PC-3 (cell line): ENCODE data around the gene SLAMF8. TPM values are rescaled to one million over a fixed set of nuclear protein-coding genes. Genes with fewer than 3 reads are reported as not detected.

Experiments
- ATAC-seq: fragments of 200-7000 bp; cut with Tn5 transposase; 2 replicates; pipeline ENCODE4 v1.9.1; 2020; ENCODE audit warnings: mild to moderate bottlenecking, moderate library complexity
- BruUV-seq: library from RNA; stranded (reverse); fragments of 400-500 nt; replicated peaks from 2 replicates; lab custom pipeline; 2021; lab: Mats Ljungman, UMichigan
- CTCF ChIA-PET: fragments of 300-600 bp; sonication (Branson Sonifier 250); formaldehyde crosslinking; loops from one replicate; lab custom pipeline; 2022; ENCODE audit warnings: antibody characterized with exemption; lab: Charles Lee
- POLR2A ChIA-PET: fragments of 300-600 bp; sonication (Branson Sonifier 250); formaldehyde crosslinking; loops from one replicate; lab custom pipeline; 2022; ENCODE audit warnings: antibody characterized with exemption; ENCODE audit not compliant: unreplicated experiment; lab: Charles Lee
- DNase-seq: peaks from one replicate; pipeline ENCODE4 v3.0.0-alpha.2; 2015
- H2AFZ ChIP-seq: fragments of 300-600 bp; sonication (generic); 2 replicates; pipeline ENCODE4 v1.6.0; 2016; ENCODE audit warnings: antibody characterized with exemption, low read length
- H3F3A ChIP-seq: fragments of 300-600 bp; sonication (generic); one replicate; pipeline ENCODE4 v1.6.0; 2017; ENCODE audit warnings: antibody characterized with exemption, low read length, control low read depth, mild to moderate bottlenecking; ENCODE audit not compliant: unreplicated experiment
- H3K27ac ChIP-seq: fragments of 300-600 bp; sonication (generic); 2 replicates; pipeline ENCODE4 v1.5.1; 2016; ENCODE audit warnings: mild to moderate bottlenecking, low read length
- H3K27me3 ChIP-seq: fragments of 300-600 bp; sonication (generic); 2 replicates; pipeline ENCODE4 v1.6.1; 2016; ENCODE audit warnings: low read length, mixed read lengths
- H3K36me3 ChIP-seq: fragments of 300-600 bp; sonication (generic); 2 replicates; pipeline ENCODE4 v1.6.1; 2016; ENCODE audit warnings: low read depth, mixed run types, low read length, mixed read lengths
- H3K4me1 ChIP-seq: fragments of 300-600 bp; sonication (generic); 2 replicates; pipeline ENCODE4 v1.5.1; 2016; ENCODE audit warnings: low read length; ENCODE audit not compliant: insufficient read depth
- H3K4me2 ChIP-seq: fragments of 300-600 bp; sonication (generic); 2 replicates; pipeline ENCODE4 v1.6.0; 2016; ENCODE audit warnings: low read length
- H3K4me3 ChIP-seq: fragments of 300-600 bp; sonication (generic); 2 replicates; pipeline ENCODE4 v1.5.1; 2016; ENCODE audit warnings: mild to moderate bottlenecking, low read length, mixed read lengths
- H3K79me2 ChIP-seq: fragments of 300-600 bp; sonication (generic); 2 replicates; pipeline ENCODE4 v1.6.1; 2017; ENCODE audit warnings: low read length, mixed read lengths
- H3K9ac ChIP-seq: fragments of 300-600 bp; sonication (generic); 2 replicates; pipeline ENCODE4 v1.6.0; 2016; ENCODE audit warnings: mild to moderate bottlenecking, low read length
- H3K9me2 ChIP-seq: fragments of 300-600 bp; sonication (generic); replicated peaks from 2 replicates; pipeline ENCODE4 v1.6.1; 2016; ENCODE audit warnings: mixed run types, low read length, mixed read lengths
- H3K9me3 ChIP-seq: fragments of 300-600 bp; sonication (generic); 2 replicates; pipeline ENCODE4 v1.6.1; 2016; ENCODE audit warnings: low read length, mixed read lengths
- H4K20me1 ChIP-seq: fragments of 300-600 bp; sonication (generic); 2 replicates; pipeline ENCODE4 v1.6.1; 2016; ENCODE audit warnings: low read length, mixed read lengths
- CTCF ChIP-seq: fragments of 300-600 bp; sonication (generic); conservative IDR thresholded peaks from 2 replicates; pipeline ENCODE4 v1.5.1; 2017; ENCODE audit warnings: antibody characterized with exemption, low read depth, mild to moderate bottlenecking, low read length
- EZH2 ChIP-seq: fragments of 300-600 bp; sonication (generic); IDR thresholded peaks from one replicate; pipeline ENCODE4 v1.6.1; 2017; ENCODE audit warnings: antibody characterized with exemption, mild to moderate bottlenecking, low read length; ENCODE audit not compliant: unreplicated experiment
- EZH2phosphoT487 ChIP-seq: fragments of 300-600 bp; sonication (generic); IDR thresholded peaks from 2 replicates; pipeline ENCODE4 v1.6.1; 2018; ENCODE audit warnings: mild to moderate bottlenecking, antibody characterized with exemption, low read length, borderline replicate concordance
- intact Hi-C: fragments of 100-400 bp; cut with micrococcal nuclease; formaldehyde crosslinking; loops from 2 replicates; pipeline ENCODE4 v1.9.0; 2023
- total RNA-seq: library from RNA; depleted of rRNA; stranded (reverse); fragments of >200 nt; gene quantifications from 2 replicates; pipeline ENCODE4 v1.2.3, GENCODE V29; 2014

SLAMF8 gene
- total RNA-seq, 1 experiment from 2014 or later, result not detected

- Histone ChIP-seq H3K27me3 (no peaks in the 10 kb centered on the region), H3F3A (no peaks in the 10 kb centered on the region), H3K36me3 (no peaks in the 10 kb centered on the region), H3K9me3 (no peaks in the 10 kb centered on the region), H3K79me2 (no peaks in the 10 kb centered on the region), H3K4me2 (no peak overlapping the region), H3K9me2 (no peaks in the 10 kb centered on the region), H3K27ac (no peak overlapping the region), H2AFZ (no peak overlapping the region), H3K4me3 (no peak overlapping the region), H3K9ac (no peak overlapping the region), H4K20me1 (no peaks in the 10 kb centered on the region), H3K4me1 (no peaks in the 10 kb centered on the region; the same call in 1 of the 2 replicates)
- ATAC-seq, result no peak
- CTCF ChIA-PET, result no interaction called here
- no peak for DNase-seq
- intact Hi-C loops, result no loop called here
- TF ChIP-seq CTCF (no peak), EZH2 (no peak), EZH2phosphoT487 (no peak)
- BruUV-seq, result no TSS peak
- POLR2A ChIA-PET, result no interaction called here
Observed at GRCh38 chr1:159860456-159860855, 33.8 kb downstream of the SLAMF8 start.

GRCh38 chr1:159861218-159861617, 34.5 kb downstream of the SLAMF8 start:
- H3K4me3 ChIP-seq, result no peak overlapping the region
- no peak overlapping the region for H3K27ac ChIP-seq
- H3K4me2 ChIP-seq, result no peak overlapping the region
- H3K9ac ChIP-seq, result no peak overlapping the region
- ChIA-PET CTCF (interaction anchor here (0.6 kb wide), 1 partner anchor 146 kb away, joined by 3 read pairs; no protein-coding TSS in a partner anchor), POLR2A (no interaction called here)
- intact Hi-C loops, result no loop called here
- H3K9me2 ChIP-seq, result no peaks in the 10 kb centered on the region
- H3K27me3 ChIP-seq, result no peaks in the 10 kb centered on the region
- BruUV-seq, result no TSS peak
- ATAC-seq (no peak), DNase-seq (no peak)
- H3F3A ChIP-seq, result no peaks in the 10 kb centered on the region
- no peak overlapping the region for H2AFZ ChIP-seq
- no peaks in the 10 kb centered on the region for H3K79me2 ChIP-seq
- no peaks in the 10 kb centered on the region for H4K20me1 ChIP-seq
- H3K4me1 ChIP-seq, result no peaks in the 10 kb centered on the region; the same call in 1 of the 2 replicates
- no peak for TF ChIP-seq CTCF
- TF ChIP-seq EZH2phosphoT487, result no peak
- TF ChIP-seq EZH2, result no peak
- no peaks in the 10 kb centered on the region for H3K36me3 ChIP-seq
- H3K9me3 ChIP-seq, result no peaks in the 10 kb centered on the region

DNA sequence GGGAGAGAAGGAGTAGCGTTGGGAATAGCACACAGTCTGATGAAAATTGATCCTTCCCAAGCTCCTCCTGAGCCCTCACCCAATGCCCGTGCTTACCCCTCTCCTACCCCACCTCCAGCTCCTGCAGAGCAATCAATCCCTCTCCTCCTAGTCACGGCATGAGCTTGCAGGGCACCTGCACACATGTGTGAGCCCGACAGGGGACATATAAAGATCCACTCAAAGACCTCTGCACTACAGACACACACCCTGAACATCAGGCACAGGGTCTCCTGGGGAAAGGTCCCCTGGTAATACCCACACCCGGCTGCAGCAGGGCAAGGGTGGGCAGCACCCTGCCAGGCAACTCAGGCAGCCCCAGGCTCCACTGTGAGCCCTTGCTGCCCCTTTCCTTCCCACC, 35.4 kb downstream of the SLAMF8 start:
- ATAC-seq (no peak), DNase-seq (no peak)
- H3F3A ChIP-seq, result no peaks in the 10 kb centered on the region
- no peak overlapping the region for H3K9ac ChIP-seq
- BruUV-seq, result no TSS peak
- H3K4me2 ChIP-seq, result no peak overlapping the region
- no peaks in the 10 kb centered on the region for H4K20me1 ChIP-seq
- H3K79me2 ChIP-seq, result no peaks in the 10 kb centered on the region
- no peak overlapping the region for H3K4me3 ChIP-seq
- no peak overlapping the region for H2AFZ ChIP-seq
- intact Hi-C loops, result no loop called here
- H3K9me2 ChIP-seq, result no peaks in the 10 kb centered on the region
- H3K36me3 ChIP-seq, result no peaks in the 10 kb centered on the region
- H3K27me3 ChIP-seq, result no peaks in the 10 kb centered on the region
- CTCF ChIA-PET, result interaction anchor here (0.6 kb wide), 1 partner anchor 145 kb away, joined by 3 read pairs; no protein-coding TSS in a partner anchor
- TF ChIP-seq CTCF (no peak), EZH2 (no peak), EZH2phosphoT487 (no peak)
- H3K4me1 ChIP-seq, result no peaks in the 10 kb centered on the region
- H3K9me3 ChIP-seq, result no peaks in the 10 kb centered on the region
- POLR2A ChIA-PET, result no interaction called here
- H3K27ac ChIP-seq, result no peak overlapping the region
